ENCODE data around the gene FER1L5.

FER1L5 gene

DNA sequence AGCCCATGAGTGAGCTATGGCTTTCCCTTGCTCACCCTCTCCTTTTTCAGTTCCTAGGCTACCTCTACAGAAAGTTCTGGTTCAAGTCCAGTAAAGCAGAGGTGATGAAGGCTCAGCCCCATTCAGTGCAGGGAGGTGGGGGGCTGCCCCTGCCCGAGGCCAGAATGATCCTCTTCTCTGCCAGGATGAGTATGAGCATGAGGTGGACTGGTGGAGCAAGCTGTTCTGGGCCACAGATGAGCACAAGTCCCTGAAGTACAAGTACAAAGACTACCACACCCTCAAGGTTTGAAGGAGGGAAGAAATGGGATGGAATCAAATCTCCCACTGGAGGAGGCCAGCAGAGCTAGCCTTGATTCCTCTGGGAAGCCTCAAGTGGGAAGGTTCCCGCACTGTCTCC, 54.9 kb downstream of the FER1L5 start:
- TF ChIP-seq, protein P1, sequence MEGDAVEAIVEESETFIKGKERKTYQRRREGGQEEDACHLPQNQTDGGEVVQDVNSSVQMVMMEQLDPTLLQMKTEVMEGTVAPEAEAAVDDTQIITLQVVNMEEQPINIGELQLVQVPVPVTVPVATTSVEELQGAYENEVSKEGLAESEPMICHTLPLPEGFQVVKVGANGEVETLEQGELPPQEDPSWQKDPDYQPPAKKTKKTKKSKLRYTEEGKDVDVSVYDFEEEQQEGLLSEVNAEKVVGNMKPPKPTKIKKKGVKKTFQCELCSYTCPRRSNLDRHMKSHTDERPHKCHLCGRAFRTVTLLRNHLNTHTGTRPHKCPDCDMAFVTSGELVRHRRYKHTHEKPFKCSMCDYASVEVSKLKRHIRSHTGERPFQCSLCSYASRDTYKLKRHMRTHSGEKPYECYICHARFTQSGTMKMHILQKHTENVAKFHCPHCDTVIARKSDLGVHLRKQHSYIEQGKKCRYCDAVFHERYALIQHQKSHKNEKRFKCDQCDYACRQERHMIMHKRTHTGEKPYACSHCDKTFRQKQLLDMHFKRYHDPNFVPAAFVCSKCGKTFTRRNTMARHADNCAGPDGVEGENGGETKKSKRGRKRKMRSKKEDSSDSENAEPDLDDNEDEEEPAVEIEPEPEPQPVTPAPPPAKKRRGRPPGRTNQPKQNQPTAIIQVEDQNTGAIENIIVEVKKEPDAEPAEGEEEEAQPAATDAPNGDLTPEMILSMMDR (IDR thresholded peaks at IDR 0.05): no peak
- H3K27ac ChIP-seq: no peak overlapping the region
- no peaks in the 10 kb centered on the region for H3K4me1 ChIP-seq
- H3K9me3 ChIP-seq: no peaks in the 10 kb centered on the region
- peaks cover 0 to 33% (median 8%) of the 10 kb centered on the region in 3 donors for H3K36me3 ChIP-seq
- intact Hi-C loops (cut with DNase I; ENCODE audit: low total_unique reads): no loop called here
- DNase-seq: peak in 1 of 2 donors; percentile 44
- H3K27me3 ChIP-seq: no peaks in the 10 kb centered on the region
- H3K4me3 ChIP-seq: no peak overlapping the region

DNA sequence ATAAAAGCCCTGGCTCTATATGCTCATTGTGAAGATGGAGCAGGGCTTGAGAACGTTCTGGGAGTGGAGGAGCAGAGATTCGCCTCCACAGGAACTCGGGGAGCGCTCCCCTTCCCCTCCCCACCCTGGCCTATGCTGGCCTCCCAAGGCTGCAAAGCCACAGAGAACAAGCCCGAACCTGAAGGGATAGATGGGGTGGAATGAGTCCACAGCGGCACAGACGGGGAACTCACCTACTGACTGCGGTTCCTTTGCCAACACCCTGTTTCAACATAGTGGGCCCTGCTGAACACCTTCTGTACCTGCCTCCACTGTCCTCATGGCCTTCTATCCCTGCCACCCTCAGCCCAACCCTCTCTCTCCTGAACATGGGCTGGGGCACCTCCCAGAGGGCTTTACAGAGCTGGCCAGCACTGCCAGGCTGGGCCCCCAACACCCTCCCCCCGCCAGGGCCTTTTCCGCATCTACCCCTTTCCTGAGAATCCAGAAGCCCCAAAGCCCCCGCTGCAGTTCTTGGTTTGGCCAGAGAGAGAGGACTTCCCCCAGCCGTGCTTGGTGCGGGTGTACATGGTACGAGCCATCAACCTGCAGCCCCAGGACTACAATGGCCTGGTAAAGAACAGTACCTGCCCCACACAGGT, 55.8 kb downstream of the FER1L5 start:
- TF ChIP-seq, protein P1 (IDR thresholded peaks at IDR 0.05): no peak
- peak in 1 of 2 donors; percentile 54 for DNase-seq
- Histone ChIP-seq H3K27ac (no peak overlapping the region), H3K4me3 (no peak overlapping the region), H3K4me1 (no peaks in the 10 kb centered on the region), H3K27me3 (no peaks in the 10 kb centered on the region), H3K9me3 (no peaks in the 10 kb centered on the region), H3K36me3 (peaks cover 0 to 42% (median 8%) of the 10 kb centered on the region in 3 donors)
- intact Hi-C loops (cut with DNase I; ENCODE audit: low total_unique reads): no loop called here

DNA sequence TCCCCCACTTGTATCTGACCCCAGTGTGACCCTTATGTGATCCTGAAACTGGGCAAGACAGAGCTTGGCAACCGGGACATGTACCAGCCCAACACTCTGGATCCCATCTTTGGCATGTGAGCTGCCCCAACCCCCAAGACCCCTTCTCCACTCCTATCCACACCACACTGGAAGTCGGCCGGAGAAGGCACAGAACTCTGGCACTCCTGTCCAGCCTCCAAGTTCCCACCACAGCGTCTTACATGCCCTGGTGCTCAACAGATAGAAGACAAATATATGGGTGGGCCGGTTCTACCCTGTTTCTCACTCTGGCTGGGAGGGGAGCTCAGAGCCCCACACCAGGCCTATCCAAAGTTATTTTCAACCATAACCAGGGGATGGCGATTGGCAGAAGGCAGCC, 56.5 kb downstream of the FER1L5 start:
- Histone ChIP-seq H3K27me3 (no peaks in the 10 kb centered on the region), H3K27ac (no peak overlapping the region), H3K4me1 (no peaks in the 10 kb centered on the region), H3K36me3 (peaks cover 0 to 47% (median 9%) of the 10 kb centered on the region in 3 donors), H3K9me3 (no peaks in the 10 kb centered on the region), H3K4me3 (no peak overlapping the region)
- intact Hi-C loops (cut with DNase I; ENCODE audit: low total_unique reads): no loop called here
- TF ChIP-seq, protein P1 (IDR thresholded peaks at IDR 0.05): no peak
- no peak for DNase-seq

DNA sequence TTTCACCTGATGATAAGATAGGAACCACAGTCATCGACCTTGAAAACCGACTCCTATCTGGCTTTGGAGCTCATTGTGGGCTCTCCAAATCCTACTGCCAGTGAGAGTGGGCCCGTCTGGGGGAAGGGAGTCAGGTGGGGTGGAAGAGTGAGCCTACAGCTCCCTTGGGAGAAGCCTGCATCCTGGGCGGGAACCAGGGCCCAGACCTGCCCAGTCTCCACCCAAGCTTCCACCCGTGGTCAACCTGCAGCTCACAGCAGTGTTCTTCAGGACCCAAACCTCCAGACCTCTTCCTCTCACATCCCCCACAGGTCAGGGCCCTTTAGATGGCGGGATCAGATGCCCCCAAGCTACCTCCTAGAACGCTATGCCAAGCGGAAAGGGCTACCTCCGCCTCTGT, 57.1 kb downstream of the FER1L5 start:
- TF ChIP-seq, protein P1 (IDR thresholded peaks at IDR 0.05): no peak
- H3K27me3 ChIP-seq: no peaks in the 10 kb centered on the region
- no peak overlapping the region for H3K4me3 ChIP-seq
- H3K4me1 ChIP-seq: no peaks in the 10 kb centered on the region
- peaks cover 0 to 53% (median 15%) of the 10 kb centered on the region in 3 donors for H3K36me3 ChIP-seq
- no peaks in the 10 kb centered on the region for H3K9me3 ChIP-seq
- DNase-seq: peak in 1 of 2 donors; percentile 47
- H3K27ac ChIP-seq: no peak overlapping the region
- intact Hi-C loops (cut with DNase I; ENCODE audit: low total_unique reads): no loop called here

DNA sequence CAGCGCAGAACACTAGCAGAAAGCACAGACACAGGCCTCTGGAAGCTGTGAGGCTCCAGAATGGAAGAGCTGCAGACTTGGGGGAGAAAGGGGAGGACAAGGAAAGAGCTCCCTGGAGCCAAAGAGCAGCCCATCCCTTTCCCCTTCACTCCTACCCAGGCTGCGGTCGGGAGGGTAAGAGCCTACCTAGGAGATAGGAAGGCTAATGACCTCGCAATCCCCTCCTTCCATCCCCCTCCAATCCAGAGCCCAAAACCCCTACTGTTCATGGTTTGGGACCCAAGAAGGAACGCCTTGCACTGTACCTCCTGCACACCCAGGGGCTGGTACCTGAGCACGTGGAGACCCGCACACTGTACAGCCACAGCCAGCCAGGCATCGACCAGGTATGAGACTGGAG, 57.5 kb downstream of the FER1L5 start:
- DNase-seq: no peak
- Histone ChIP-seq H3K27me3 (no peaks in the 10 kb centered on the region), H3K9me3 (no peaks in the 10 kb centered on the region), H3K4me1 (no peaks in the 10 kb centered on the region), H3K4me3 (no peak overlapping the region), H3K27ac (no peak overlapping the region), H3K36me3 (peaks cover 0 to 58% (median 20%) of the 10 kb centered on the region in 3 donors)
- TF ChIP-seq, protein P1 (IDR thresholded peaks at IDR 0.05): no peak
- intact Hi-C loops (cut with DNase I; ENCODE audit: low total_unique reads): no loop called here

Measured in tibial artery (tissue), 4 donors.